GF-D8 (cell line): ENCODE data around the gene HLA-DMA.

ENCODE experiments used
- DNase-seq: peaks from one replicate; lab custom pipeline; 2025; lab: John Stamatoyannopoulos, UW

Gene HLA-DMA

GRCh38 chr6:32974541-32975308 is 21.8 kb upstream of the HLA-DMA start:
- DNase-seq = no peak

- no peak for DNase-seq
These were observed 21.1 kb upstream of the HLA-DMA start for GRCh38 chr6:32974016-32974333.

GRCh38 chr6:32973144-32974015 is 20.5 kb upstream of the HLA-DMA start:
- no peak for DNase-seq

- DNase-seq = no peak
These were observed 19.7 kb upstream of the HLA-DMA start for GRCh38 chr6:32972353-32973143.

GRCh38 chr6:32971581-32972352 is 18.9 kb upstream of the HLA-DMA start:
- DNase-seq = peak; percentile 99

GRCh38 chr6:32971242-32971580 is 18.3 kb upstream of the HLA-DMA start:
- DNase-seq = no peak

- peak; percentile 41 for DNase-seq
These were observed 17.7 kb upstream of the HLA-DMA start for GRCh38 chr6:32970413-32971241.

- DNase-seq = peak; percentile 63
These were observed 17.0 kb upstream of the HLA-DMA start for GRCh38 chr6:32969685-32970412.

- peak; percentile 54 for DNase-seq
These were observed 16.2 kb upstream of the HLA-DMA start for GRCh38 chr6:32968867-32969684.

GRCh38 chr6:32968093-32968866 is 15.4 kb upstream of the HLA-DMA start, which contains the start of gene BRD2:
TSS of gene BRD2 (plus strand) at chr6:32968594. CDS start at chr6:32972899, 4,305 bp downstream.
- DNase-seq = peak; percentile 88

GRCh38 chr6:32967151-32968091 is 14.5 kb upstream of the HLA-DMA start:
- DNase-seq = peak; percentile 57

- DNase-seq = no peak
These were observed 11.9 kb upstream of the HLA-DMA start for GRCh38 chr6:32964776-32965175.

- no peak for DNase-seq
These were observed 11.0 kb upstream of the HLA-DMA start for GRCh38 chr6:32963866-32964265.

GRCh38 chr6:32962213-32962826 is 9.4 kb upstream of the HLA-DMA start:
- DNase-seq = no peak

- DNase-seq = no peak
These were observed 7.7 kb upstream of the HLA-DMA start for GRCh38 chr6:32960563-32960962.

- DNase-seq = no peak
These were observed 3.3 kb upstream of the HLA-DMA start for GRCh38 chr6:32956176-32956575.
